ENCODE results near the gene KIF19. TPM values are rescaled to one million over a fixed set of nuclear protein-coding genes. Genes with fewer than 3 reads are reported as not detected.
A peak's percentile ranks its signal among the peaks of the same experiment; 100 is the strongest.

The KIF19 gene
- total RNA-seq, 1 donor from 2014 or later: 0.58 TPM

DNA sequence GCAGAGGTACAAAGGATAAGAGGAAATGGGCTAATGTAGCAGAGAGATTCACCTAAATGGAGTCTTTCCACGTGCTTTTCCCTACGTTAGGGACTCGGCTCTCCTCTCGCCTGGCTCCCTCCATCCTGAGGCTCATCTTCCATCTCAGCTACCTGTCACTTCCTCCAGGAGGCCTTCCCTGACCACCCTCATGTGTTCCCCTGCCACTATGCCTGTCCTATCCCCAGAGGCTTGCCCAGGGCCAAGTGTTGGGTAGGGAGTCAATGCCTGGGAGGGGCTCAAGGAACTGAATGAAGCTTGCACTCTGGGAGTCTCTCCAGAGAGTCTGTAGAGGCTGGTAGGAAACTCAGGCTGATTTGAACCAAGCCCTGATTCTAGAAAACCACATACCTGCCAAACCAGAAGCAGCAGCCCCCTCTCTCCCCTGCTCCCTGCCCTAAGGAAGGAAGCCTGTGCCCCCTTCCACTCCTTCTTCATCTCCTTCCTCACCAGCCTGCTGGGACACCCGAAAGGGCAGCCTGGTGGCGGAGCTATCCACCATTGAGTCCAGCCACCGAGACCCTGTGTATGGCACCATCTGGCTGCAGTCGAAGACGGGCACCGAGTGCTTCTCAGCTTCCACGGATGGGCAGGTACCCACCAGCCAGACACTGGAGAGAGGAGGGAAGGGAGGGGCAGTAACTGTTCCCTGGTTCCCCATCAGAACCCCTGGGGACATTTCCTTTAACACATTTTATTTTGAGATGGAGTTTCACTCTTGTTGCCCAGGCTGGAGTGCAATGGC is 26.6 kb upstream of the KIF19 start:
- no peak for ATAC-seq

DNA sequence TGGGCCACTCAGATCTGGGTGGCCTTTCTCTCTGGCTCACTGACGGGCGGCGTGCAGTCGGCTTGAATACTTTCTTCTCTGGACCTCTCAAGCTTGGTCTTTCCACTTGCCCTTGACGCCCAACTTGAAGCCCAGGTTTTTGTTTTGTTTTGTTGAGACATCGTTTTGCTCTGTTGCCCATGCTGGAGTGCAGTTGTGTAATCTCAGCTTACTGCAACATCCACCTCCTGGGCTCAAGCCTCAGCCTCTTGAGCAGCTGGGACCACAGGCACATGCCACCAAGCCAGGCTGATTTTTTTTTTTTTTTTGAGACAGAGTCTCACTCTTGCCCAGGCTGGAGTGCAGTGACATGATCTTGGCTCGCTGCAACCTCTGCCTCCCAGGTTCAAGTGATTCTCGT is 22.7 kb upstream of the KIF19 start:
- DNase-seq (ENCODE audit: low spot score) (no peak), ATAC-seq (no peak)

More for the DNA sequence above, 26.6 kb upstream of the KIF19 start:
- DNase-seq (ENCODE audit: low spot score): no peak

DNA sequence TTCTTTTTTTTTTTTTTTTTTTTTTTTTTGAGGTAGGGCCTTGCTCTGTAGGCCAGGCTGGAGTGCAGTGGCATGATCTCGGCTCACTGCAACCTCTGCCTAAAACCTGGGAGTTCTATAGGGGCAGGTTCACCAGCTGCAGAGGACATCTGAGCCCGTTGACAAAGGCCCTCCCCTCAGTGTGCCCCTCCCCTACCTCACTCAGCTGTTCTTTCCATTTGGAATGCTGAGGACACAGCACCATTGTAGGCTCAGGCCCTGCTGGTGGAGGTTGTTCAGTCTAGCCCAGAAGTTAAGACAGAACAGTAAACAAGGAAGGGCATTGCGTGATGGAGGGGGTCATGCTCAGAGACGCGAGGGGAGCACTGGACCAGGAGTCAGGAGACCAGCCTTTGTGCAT is 21.8 kb upstream of the KIF19 start:
- no peak for DNase-seq (ENCODE audit: low spot score)
- no peak for ATAC-seq

GRCh38 chr17:74305865-74306654 is 20.0 kb upstream of the KIF19 start:
- DNase-seq (ENCODE audit: low spot score): no peak
- ATAC-seq: no peak

DNA sequence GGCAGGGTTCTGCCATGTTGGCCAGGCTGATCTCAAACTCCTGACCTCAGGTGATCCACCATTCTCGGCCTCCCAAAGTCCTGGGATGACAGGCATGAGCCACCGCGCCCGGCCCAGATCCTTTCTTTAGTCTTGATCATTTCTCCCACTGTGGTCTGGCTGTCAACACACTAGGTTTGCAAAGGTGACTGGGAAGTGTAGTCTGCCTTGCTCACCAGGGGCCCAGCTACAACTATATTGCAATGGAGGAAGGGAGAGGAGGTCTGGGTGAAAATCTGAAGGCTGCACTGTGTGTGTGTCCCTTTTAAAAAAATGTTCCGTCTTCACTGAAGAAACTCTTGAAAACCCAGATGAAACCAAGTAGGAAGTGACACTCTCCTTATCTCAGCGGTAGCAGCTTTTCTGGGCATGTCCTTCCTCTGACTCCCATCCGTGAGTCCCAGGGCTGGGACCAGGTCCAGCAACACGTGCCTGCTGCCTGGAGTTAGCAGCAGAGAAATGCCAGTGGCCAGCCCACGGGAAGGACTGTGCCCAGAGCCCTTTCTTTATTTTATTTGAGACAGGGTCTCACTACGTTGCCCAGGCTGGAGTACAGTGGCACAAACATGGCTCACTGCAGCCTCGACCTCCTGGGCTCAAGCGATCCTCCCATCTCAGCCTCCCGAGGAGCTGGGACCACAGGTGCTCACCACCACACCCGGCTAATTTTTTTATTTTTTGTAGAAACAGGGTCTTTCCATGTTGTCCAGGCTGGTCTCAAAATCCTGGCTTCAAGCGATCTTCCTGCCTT is 17.8 kb upstream of the KIF19 start:
- peak; percentile 60 for ATAC-seq
- DNase-seq (ENCODE audit: low spot score): no peak

DNA sequence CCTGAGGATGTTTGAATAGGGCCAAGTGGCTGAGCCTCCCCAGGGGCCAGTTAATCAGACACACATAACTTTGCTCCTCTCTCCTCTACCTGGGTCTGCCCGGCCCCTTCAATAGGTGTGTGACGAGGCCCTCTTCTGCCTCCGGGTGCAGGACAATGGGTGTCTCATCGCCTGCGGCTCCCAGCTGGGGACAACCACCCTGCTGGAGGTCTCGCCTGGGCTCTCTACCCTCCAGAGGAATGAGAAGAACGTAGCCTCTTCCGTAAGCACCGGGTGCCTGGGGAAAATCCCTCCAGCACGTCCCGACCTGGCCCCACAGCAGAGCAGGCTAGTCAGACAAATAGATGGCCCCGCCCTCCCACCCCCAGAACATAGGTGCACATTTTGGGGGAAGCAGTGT is 16.1 kb upstream of the KIF19 start:
- no peak for DNase-seq (ENCODE audit: low spot score)
- no peak for ATAC-seq

DNA sequence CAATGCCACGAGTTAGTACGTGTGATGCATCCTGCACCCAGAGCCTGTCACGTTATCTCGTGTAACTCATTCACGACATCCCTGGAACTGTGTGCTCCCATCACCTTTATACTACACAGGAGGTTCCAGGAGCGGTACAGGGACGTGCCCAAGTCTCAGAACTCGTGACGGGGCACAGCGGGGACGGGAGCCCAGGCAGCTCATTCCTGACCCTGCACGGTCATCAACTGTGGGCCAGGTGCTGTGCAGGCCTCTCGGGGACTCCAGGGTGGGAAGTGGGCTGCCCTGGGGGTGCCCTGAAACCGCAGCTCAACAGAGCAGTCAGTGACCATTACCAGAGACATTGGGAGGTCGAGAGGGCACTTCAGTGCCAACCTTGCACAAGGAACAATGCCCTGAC is 11.1 kb upstream of the KIF19 start:
- DNase-seq (ENCODE audit: low spot score) (no peak), ATAC-seq (no peak)

GRCh38 chr17:74316220-74316619 is 9.8 kb upstream of the KIF19 start:
- no peak for ATAC-seq
- no peak for DNase-seq (ENCODE audit: low spot score)

DNA sequence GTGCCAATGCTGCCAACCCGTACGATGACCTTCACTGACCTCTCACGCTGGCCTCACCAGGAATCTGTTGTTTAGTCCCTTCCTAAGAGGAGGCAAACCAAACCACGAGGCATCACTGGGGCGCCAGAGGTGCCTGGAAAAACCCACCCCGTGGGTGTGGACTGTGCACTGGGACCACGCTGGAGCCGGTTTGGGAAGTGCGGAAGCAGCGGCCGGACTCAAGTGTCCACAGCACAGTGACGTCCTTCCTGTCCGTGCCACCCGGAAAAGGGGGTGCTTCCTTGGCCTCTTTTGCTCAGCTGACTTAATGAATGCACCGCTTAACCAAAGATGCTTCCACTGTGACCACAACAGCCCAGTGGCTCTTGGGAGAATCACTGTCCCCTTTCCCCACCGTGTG is 9.0 kb upstream of the KIF19 start:
- DNase-seq (ENCODE audit: low spot score): no peak
- peak; percentile 54 for ATAC-seq

GRCh38 chr17:74318391-74318790 is 7.6 kb upstream of the KIF19 start:
- ATAC-seq (no peak), DNase-seq (ENCODE audit: low spot score) (no peak)

GRCh38 chr17:74324521-74324920 is 1.5 kb upstream of the KIF19 start:
- DNase-seq (ENCODE audit: low spot score): no peak
- ATAC-seq: no peak

DNA sequence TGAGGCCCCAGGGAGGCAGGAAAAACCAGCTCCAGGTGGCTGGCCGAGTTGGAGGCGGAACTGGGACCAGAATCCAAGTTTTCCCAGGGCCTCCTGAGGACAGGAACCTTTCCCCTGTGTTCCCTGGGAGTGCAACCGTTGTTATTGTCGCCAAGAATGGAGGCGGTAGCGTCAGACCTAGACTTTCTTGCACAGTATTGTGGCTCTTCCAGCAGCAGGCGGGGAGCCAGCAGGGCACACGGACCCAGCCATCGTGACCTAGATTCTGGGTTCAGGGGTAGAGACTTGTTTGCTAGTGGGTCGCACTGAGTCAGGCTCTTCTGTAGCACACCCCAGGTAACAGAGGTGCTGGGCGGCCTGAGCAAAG is 667 bp upstream of the KIF19 start:
- ATAC-seq: peak; percentile 47
- DNase-seq (ENCODE audit: low spot score): no peak

DNA sequence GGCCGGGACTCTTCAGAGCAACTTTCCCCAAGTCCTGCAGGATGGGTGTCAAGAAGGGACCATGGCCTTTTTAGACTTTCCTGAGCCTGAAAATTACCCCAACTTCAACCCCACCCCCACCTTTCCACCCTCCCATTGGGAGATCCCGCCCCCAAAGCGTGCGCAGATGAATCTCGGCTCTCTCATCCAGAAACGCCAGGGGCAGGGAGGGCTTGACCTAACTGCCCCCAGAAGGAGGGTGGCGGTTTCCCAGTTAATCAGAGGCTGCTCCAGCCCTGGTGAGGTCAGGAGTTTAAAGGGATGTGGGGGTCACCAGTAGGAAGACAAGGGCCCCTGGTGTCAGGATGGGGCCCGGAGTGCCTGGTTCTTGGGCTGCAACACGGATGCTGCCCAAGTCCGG is 480 bp downstream of the KIF19 start:
- ATAC-seq: peak; percentile 20

GRCh38 chr17:74328487-74328886 is 2.5 kb downstream of the KIF19 start:
- ATAC-seq (no peak), DNase-seq (ENCODE audit: low spot score) (no peak)

More for the DNA sequence above, 480 bp downstream of the KIF19 start:
- no peak for DNase-seq (ENCODE audit: low spot score)

DNA sequence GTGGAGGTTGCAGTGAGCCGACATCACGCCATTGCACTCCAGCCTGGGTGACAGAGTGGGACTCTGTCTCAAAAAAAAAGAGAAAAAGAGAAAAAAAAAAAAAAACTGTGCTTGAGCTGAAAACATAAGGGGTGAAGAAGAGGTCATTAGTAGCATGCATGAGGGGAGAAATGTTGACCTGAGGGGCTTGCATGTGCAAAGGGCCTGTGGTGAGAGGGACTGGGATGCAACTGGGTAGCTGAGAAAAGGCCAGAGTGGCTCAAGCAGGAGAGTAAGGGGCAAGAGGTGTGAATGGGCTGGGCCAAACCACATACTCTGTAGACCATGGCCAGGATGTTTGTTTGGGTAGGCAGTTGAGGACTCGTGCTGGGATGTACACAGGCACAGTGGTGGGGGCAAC is 3.4 kb downstream of the KIF19 start:
- ATAC-seq (no peak), DNase-seq (ENCODE audit: low spot score) (no peak)

GRCh38 chr17:74330446-74330845 is 4.4 kb downstream of the KIF19 start:
- DNase-seq (ENCODE audit: low spot score) (no peak), ATAC-seq (no peak)

GRCh38 chr17:74332017-74332650 is 6.1 kb downstream of the KIF19 start:
- no peak for ATAC-seq
- no peak for DNase-seq (ENCODE audit: low spot score)

DNA sequence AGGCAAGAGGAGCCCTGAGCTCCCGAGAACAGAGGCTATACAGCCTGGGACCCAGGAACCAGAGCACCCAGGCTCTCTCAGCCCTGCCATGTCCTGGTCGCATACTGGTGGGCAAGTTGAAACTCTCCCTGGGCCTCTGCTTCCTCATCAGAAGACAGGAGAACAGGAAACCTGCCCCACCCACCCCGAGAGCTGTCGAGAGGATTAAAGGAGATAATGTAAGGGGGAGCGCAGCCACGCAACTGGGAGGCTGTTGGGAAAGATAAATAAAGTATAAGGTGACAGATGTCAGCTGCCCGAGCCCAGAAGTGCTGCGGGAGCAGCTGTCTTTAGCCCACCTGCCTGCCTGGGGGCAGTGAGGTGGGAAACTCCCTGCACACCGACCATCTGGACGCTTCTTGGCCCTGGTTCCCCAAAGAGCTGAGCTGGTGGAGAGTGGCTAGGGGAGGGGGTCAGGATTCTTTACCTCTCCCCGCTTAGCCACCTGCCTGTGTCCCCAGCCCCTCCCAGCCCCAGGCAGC is 6.8 kb downstream of the KIF19 start:
- ATAC-seq (no peak), DNase-seq (ENCODE audit: low spot score) (no peak)

- ATAC-seq (no peak), DNase-seq (ENCODE audit: low spot score) (no peak)
These were observed 8.5 kb downstream of the KIF19 start for GRCh38 chr17:74334393-74335039.

DNA sequence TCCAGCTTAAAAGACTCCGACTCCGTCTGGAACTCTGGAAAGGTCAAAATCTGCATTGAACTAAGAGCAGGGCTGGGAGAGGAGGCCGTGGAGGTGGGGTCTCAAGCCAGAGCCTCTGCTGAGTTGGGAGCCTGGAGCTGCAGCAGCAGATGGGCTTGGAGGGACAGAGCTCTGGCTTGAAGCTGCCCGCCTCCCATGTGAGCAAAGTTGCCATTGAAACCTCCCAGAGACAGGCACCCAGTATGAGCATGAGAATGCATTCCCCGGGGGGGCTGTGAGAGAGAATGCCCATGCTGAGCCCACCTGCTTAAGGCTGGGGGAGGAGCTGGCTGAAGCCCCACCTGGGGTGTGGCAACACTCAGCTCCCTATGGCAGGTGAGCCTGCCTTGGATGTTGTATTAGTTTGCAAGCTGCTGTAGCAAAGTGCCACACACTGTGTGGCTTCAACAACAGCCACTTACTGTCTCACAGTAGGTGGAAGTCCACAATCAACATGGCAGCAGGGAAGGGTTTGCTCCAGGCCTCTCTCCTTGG is 9.6 kb downstream of the KIF19 start:
- DNase-seq (ENCODE audit: low spot score): no peak
- no peak for ATAC-seq
